ENCODE measurements around the gene ETFA.

The ETFA gene

GRCh38 chr15:76293361-76293760 is 17.9 kb downstream of the ETFA start:
- TF ChIP-seq EGR1 (IDR thresholded peaks at IDR 0.05) (no peak), EP300 (IDR thresholded peaks at IDR 0.05; ENCODE audit: borderline replicate concordance) (no peak), YY1 (IDR thresholded peaks at IDR 0.05; ENCODE audit: low read depth) (no peak), REST (IDR thresholded peaks at IDR 0.05; ENCODE audit: low read depth) (no peak), TAF1 (IDR thresholded peaks at IDR 0.05; ENCODE audit: low read depth) (no peak), TEAD4 (IDR thresholded peaks at IDR 0.05) (no peak), RAD21 (IDR thresholded peaks at IDR 0.05; ENCODE audit: low read depth) (no peak), CREB1 (IDR thresholded peaks at IDR 0.05; ENCODE audit: low read depth) (no peak), FOXM1 (IDR thresholded peaks at IDR 0.05; ENCODE audit: borderline replicate concordance, low read depth) (no peak), USF1 (IDR thresholded peaks at IDR 0.05) (no peak), ZBTB7A (IDR thresholded peaks at IDR 0.05; ENCODE audit: low read depth) (no peak), TCF12 (IDR thresholded peaks at IDR 0.05; ENCODE audit: low read depth) (no peak), CEBPB (IDR thresholded peaks at IDR 0.05) (no peak), MAX (IDR thresholded peaks at IDR 0.05) (no peak), NFIC (IDR thresholded peaks at IDR 0.05) (no peak)

- no peak for TF ChIP-seq RAD21 (IDR thresholded peaks at IDR 0.05; ENCODE audit: low read depth)
- TF ChIP-seq CREB1 (IDR thresholded peaks at IDR 0.05; ENCODE audit: low read depth), result no peak
- no peak for TF ChIP-seq ZBTB7A (IDR thresholded peaks at IDR 0.05; ENCODE audit: low read depth)
- TF ChIP-seq REST (IDR thresholded peaks at IDR 0.05; ENCODE audit: low read depth), result no peak
- no peak for TF ChIP-seq EGR1 (IDR thresholded peaks at IDR 0.05)
- TF ChIP-seq TEAD4 (IDR thresholded peaks at IDR 0.05), result no peak
- no peak for TF ChIP-seq MAX (IDR thresholded peaks at IDR 0.05)
- no peak for TF ChIP-seq EP300 (IDR thresholded peaks at IDR 0.05; ENCODE audit: borderline replicate concordance)
Observed at GRCh38 chr15:76289582-76289981, 21.7 kb downstream of the ETFA start.

- TF ChIP-seq CEBPB (IDR thresholded peaks at IDR 0.05) (no peak), FOXM1 (IDR thresholded peaks at IDR 0.05; ENCODE audit: borderline replicate concordance, low read depth) (no peak), YY1 (IDR thresholded peaks at IDR 0.05; ENCODE audit: low read depth) (no peak), EP300 (IDR thresholded peaks at IDR 0.05; ENCODE audit: borderline replicate concordance) (no peak), TEAD4 (IDR thresholded peaks at IDR 0.05) (no peak), NFIC (IDR thresholded peaks at IDR 0.05) (no peak), TCF12 (IDR thresholded peaks at IDR 0.05; ENCODE audit: low read depth) (no peak), REST (IDR thresholded peaks at IDR 0.05; ENCODE audit: low read depth) (no peak), MAX (IDR thresholded peaks at IDR 0.05) (no peak), ZBTB7A (IDR thresholded peaks at IDR 0.05; ENCODE audit: low read depth) (no peak), EGR1 (IDR thresholded peaks at IDR 0.05) (no peak), CREB1 (IDR thresholded peaks at IDR 0.05; ENCODE audit: low read depth) (no peak), USF1 (IDR thresholded peaks at IDR 0.05) (no peak), TAF1 (IDR thresholded peaks at IDR 0.05; ENCODE audit: low read depth) (no peak), RAD21 (IDR thresholded peaks at IDR 0.05; ENCODE audit: low read depth) (no peak)
Observed at GRCh38 chr15:76286271-76286879, 24.9 kb downstream of the ETFA start.

GRCh38 chr15:76285241-76285825 is 25.9 kb downstream of the ETFA start:
- TF ChIP-seq RAD21 (IDR thresholded peaks at IDR 0.05; ENCODE audit: low read depth) (peak; percentile 48), CEBPB (IDR thresholded peaks at IDR 0.05) (no peak), FOXM1 (IDR thresholded peaks at IDR 0.05; ENCODE audit: borderline replicate concordance, low read depth) (no peak)
